Umbilical cord (tissue), 2 donors: ENCODE measurements around the gene BFSP1. TPM values are rescaled to one million over a fixed set of nuclear protein-coding genes. Genes with fewer than 3 reads are reported as not detected.

Experiments
- DNase-seq: peaks from one replicate; pipeline ENCODE4 v3.0.0-alpha.2; 2015; ENCODE audit warnings: low spot score
- total RNA-seq: library from RNA; depleted of rRNA; stranded (reverse); fragments of >200 nt; gene quantifications from one replicate; pipeline ENCODE4 v1.2.3, GENCODE V29; 2014; ENCODE audit warnings: low replicate concordance; ENCODE audit not compliant: insufficient read depth

BFSP1 gene
- total RNA-seq, 1 donor from 2014 or later = 2.9 TPM

DNA sequence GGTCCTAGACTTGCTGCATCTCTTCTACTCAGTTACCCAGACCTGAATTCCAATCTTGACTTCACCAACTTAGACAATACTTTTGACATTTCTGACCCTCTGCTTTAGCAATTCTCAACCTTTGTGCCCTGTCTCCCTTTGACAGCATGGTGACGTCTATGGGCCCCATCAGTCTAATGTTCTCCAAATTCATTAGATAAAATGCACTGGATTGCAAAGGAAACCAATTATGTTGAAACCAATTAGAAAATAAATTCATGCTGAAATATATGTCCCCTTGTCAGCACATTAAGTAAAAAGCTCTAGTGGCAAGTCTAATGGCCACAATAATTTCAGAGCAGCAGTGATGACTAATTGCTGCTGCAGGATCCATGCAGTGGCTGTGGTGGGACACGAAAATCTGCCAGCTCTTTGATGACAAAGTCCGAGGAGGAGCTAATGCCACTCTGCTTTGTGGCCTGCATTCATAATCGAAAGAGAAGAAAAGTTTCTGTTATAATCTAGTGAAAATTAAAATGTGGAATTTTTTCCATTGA lies 64.0 kb downstream of the BFSP1 start:
- DNase-seq = no peak

DNA sequence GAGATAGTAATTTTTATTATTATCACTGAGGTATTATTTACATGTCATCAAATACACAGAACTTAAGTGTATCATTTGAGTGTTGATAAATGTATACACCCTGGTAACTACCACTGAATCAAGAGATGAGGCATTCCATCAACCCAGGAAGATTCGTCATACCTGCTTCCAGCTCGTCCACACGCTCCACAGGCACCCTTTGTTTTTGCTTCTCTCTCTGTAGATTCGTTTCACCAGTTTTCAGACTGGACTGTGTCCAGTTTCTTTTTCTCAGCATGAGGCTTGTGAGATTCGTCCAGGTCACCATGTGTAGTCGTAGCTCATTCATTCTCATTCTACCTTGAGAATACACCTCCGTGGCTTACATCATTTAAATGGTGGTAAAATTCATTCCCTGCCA lies 64.5 kb downstream of the BFSP1 start:
- DNase-seq = no peak

DNA sequence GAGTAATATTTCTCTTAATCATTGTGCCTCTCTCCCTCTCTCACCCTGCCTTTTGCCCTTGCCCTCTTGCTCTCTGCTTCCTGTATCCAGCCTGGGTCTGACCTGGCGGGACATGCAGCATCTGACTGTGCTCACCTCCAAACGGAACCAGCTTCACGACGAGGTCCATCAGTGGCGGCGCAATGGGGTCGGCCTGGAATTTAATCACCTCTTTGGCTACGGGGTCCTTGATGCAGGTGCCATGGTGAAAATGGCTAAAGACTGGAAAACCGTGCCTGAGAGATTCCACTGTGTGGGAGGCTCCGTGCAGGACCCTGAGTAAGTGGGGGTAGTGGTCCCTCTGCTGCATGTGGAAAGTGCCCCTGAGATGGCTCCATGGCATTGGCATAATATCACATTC lies 65.9 kb downstream of the BFSP1 start:
- no peak for DNase-seq

DNA sequence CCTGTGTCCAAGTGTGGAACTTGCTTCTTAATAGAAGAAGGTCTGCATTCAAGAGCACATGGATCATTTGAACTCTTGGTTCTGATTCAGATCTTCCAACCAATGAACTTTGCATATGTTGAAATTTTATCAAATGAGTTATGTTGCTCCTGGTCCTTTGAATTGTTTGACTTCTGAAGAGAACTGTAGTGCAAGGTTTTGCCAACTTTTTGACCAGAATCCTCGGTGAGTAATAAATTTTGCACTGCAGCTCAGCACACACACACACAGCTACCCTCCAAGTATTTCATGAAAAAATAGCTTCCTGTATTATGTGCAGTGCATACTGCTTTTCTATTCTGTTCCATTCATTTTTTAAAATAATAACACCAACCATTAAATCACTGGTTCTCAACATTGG lies 67.5 kb downstream of the BFSP1 start:
- DNase-seq = no peak

DNA sequence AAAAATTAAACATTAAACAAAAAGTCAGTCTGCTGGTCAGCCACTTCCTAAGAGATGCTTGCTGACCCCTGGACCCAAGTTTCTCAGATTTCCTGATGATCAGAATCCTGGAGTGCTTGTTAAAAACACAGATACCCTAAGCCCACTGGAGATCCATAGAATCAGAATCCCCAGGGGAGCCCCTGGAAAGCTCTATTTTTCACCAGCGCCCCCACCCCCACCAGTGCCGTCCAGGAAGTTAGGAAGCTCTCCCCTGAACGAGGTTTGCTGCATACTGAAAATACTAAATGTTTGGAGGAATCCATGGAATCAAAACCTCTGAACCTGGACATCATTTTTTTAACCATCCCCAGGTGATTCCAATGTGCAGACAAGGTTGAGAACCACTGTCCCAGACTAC lies 69.2 kb downstream of the BFSP1 start:
- DNase-seq = no peak

DNA sequence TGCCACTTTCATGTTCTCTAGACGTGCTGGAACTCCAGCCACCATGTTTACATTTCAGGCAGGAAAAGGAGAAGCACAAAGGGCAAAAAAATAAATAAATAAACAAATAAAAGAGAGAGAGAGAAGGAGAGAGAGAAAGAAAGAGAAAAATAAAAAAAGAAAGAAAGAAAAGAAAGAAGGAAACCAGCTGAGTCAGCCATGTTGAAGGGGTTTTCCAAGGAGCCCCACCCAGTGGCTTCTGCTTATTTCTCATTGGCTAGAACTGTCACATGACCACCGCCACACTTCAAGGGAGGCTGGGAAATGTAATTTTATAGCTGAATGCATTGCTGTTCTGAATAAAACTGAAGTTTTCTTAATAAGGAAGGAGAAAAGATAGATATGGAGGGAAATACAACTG lies 71.1 kb downstream of the BFSP1 start:
- DNase-seq = no peak

DNA sequence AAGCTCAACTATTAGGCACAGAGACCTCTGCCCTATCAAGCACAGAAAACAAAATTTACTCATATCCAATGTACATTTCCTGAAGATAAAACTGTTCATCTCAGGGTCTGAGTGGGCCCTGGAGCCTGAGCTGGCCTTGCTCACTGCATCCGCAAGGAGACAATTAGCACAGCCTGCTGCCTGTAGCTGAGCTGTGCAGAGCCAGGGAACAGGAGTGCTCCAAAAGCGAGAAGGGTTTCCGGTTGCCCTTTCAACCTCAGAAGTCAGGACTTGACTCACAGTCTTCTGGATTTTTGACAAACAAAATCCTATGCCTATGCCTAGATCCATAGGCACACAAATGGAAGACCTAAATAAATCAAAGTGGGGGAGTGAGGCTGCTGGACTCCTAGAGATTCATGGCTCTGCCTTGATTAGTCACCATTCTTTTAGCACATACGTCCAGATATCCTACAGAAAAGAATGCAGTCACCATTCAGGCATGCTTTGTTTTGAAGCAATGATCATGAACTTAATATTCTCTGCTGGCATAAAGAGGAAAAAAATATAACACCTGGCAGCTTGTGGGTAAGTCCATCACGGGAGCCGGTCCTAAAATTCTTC lies 73.5 kb downstream of the BFSP1 start:
- DNase-seq = no peak

DNA sequence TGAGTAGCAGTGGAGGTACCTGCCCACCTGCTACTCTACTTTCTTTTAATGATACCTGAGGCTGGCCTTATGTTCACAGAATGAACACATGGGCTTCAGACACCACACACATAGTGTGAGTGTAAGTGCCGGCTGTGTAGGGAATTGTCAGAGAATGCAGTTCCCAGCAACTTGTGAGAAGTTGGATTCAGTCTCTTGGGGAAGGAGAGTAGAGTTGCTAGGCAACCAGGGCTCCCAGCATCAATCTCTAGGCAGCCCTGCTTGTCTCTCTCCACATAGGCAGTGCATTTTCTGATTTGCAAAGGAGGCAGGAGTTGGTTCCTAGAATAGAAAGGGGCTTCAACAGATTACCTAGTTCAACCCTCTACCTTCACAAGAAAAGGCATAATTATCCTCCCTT lies 74.1 kb downstream of the BFSP1 start:
- DNase-seq = no peak

DNA sequence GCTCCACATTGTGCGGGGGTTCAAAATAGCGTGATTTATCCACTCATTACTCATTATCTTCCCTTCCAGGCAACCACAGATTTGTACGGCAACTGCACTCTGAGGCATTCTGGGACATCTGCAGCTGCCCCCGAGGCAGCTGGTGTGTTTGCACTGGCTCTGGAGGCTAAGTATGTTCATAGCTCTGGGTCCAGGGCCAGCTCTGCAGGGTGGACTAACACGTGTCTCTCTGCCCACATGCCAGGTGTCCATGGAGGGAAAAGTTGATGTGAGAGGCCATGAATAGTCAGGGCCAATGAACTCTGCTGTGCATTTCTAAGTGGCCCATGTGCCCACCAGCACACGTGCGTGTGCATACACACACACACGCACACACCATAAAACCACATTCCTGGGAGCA lies 74.9 kb downstream of the BFSP1 start:
- no peak for DNase-seq

DNA sequence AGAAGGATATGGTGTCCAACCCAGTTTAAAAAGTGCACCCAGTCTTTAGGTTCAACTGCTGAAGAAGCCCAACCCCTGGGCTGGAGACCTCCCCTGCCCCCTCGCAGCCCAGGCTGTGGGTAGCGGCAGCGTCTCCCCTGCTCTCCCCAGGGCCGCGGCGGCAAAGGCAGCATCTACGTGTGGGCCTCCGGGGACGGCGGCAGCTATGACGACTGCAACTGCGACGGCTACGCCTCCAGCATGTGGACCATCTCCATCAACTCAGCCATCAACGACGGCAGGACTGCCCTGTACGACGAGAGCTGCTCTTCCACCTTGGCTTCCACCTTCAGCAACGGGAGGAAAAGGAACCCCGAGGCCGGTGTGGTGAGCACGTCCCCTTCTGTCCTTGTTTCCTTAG lies 77.6 kb downstream of the BFSP1 start:
- DNase-seq = no peak

DNA sequence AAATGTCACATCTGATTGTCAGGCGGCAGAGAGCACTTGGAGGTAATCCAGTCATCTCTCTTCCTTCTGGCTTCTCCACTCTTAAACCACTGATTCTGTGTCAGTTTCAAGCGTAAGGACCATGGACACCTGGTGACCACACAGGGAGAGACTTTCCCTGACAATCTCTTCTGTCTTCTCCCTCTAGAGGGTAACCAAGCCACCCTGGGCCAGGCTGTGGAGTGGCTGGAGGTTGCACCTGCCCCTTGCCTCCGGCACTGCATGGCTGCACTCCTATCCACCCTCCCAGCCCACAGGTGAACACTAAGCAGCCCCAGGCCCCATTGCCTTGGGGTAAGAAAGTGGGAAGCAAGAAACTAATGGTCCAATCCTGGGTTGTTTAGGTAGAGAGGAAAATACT lies 78.7 kb downstream of the BFSP1 start:
- DNase-seq = no peak

DNA sequence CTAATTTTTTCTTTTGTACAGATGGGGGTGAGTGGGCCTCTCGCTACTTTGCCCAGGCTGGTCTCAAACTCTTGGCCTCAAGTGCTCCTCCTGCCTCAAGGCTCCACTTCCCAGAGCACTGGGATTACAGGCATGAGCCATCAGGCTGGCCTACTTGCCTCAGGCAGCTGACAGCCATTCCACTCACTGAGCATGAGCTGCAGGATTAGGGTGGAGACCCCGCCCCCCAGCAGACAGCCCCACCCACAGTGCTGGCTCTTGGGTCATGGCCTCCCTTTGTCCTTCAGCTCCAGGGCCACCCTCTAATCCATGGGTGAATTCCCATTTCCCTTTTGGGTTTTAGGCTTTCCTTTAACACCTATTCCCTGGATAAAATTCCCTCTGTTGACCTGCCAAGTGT lies 82.1 kb downstream of the BFSP1 start:
- no peak for DNase-seq

DNA sequence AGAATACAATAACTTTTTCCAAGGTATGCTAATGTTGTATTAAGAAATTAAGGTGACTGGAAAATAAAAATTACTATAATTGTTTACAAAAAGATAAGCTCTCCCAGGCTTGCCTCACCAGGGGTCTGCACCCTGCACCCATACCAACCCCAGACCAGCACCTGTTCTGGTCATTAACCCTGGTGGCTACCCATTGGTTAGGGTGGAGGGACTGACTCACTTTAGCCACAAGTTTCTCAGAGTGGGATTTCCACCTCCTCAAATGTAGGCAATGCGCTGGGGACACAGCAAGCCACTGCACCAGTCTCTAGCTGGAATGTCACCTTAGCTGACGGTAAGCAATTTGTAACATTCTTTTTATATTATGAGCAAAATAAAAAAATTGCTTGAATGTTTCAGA lies 83.1 kb downstream of the BFSP1 start:
- DNase-seq = no peak

DNA sequence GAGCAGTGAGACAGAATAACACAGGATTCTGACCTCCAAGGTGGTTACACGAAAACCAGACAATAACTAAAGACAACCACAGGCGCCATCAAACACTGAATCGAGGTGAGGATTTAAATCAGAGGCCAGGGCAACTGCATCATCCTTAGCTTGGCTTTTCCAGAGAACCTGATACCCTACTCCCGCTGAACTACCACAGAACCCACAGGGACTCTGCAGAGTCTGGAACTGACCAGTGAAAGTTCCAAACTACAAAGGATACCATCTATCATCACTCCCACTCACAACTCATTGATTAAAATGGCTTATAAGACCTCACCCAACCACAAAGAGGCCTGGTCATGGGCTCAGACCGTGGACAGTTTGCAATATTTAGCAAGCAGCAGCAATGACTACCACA lies 85.0 kb downstream of the BFSP1 start:
- DNase-seq = no peak

DNA sequence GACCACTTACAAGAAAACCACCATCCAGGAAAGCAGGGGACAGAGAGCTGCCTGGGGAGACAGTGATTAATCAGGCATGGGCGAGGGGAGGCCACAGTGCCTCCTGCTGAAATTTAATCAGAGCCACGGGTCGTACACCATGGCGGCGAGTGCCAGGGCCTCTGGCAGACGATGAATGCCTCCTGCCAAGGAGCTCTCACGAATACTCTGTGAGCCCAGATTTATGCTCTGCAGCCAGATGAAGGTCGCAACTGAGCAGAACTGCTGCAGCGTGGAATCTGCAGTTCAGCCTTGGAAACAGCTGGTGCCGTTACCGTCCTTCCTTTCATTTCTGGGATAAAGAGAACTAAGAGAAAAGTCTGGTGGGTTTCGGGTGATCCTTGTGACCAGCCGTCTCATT lies 85.6 kb downstream of the BFSP1 start:
- DNase-seq = no peak

DNA sequence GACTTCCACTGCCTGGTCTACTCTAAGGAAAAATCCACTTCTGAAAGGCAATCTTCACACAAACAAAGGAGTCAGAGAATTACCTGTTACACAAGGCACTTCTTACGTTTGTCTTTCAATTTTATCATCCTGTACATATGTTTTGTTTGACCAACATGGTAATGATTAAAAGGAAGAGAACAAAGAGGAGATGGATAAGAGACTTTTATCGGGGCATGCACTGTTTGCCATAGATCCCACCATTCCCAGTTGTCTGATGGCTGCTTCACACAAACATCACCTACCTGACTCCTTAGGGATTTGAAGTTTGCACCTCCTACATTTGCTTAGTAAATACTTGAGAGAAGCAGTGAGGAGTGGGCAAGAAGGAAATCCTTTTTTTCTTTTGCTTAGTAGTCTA lies 87.1 kb downstream of the BFSP1 start:
- DNase-seq = no peak

Other genes starting within 250 kb of the BFSP1 start
- gene DSTN, start 38.7 kb upstream of the BFSP1 start, total RNA-seq = 878 TPM
- 124 TPM for gene RRBP1, start 150.9 kb upstream of the BFSP1 start, total RNA-seq
- gene BANF2, start 168.6 kb upstream of the BFSP1 start, total RNA-seq = 2.2 TPM